Measurements from ENCODE around the gene IQCM.

Gene IQCM

GRCh38 chr4:149709640-149710039, 106.0 kb downstream of the IQCM start:
- no peak for DNase-seq (ENCODE audit: low spot score)

- peak; percentile 25 for DNase-seq (ENCODE audit: low spot score)
Observed at GRCh38 chr4:149708513-149709130, 107.0 kb downstream of the IQCM start.

GRCh38 chr4:149707862-149708261, 107.8 kb downstream of the IQCM start:
- DNase-seq (ENCODE audit: low spot score) = no peak

GRCh38 chr4:149706942-149707341, 108.7 kb downstream of the IQCM start:
- no peak for DNase-seq (ENCODE audit: low spot score)

- DNase-seq (ENCODE audit: low spot score) = no peak
Observed at GRCh38 chr4:149702414-149703293, 113.0 kb downstream of the IQCM start.

- no peak for DNase-seq (ENCODE audit: low spot score)
Observed at GRCh38 chr4:149701435-149702156, 114.0 kb downstream of the IQCM start.

- no peak for DNase-seq (ENCODE audit: low spot score)
Observed at GRCh38 chr4:149700272-149700671, 115.4 kb downstream of the IQCM start.

- no peak for DNase-seq (ENCODE audit: low spot score)
Observed at GRCh38 chr4:149699642-149700041, 116.0 kb downstream of the IQCM start.

- DNase-seq (ENCODE audit: low spot score) = no peak
Observed at GRCh38 chr4:149690726-149691125, 124.9 kb downstream of the IQCM start.

GRCh38 chr4:149684516-149684915, 131.1 kb downstream of the IQCM start:
- DNase-seq (ENCODE audit: low spot score) = no peak

- no peak for DNase-seq (ENCODE audit: low spot score)
Observed at GRCh38 chr4:149676076-149676475, 139.6 kb downstream of the IQCM start.

GRCh38 chr4:149645790-149646189, 169.9 kb downstream of the IQCM start:
- DNase-seq (ENCODE audit: low spot score) = peak; percentile 23

- DNase-seq (ENCODE audit: low spot score) = no peak
Observed at GRCh38 chr4:149638073-149638472, 177.6 kb downstream of the IQCM start.

GRCh38 chr4:149634368-149634767, 181.3 kb downstream of the IQCM start:
- no peak for DNase-seq (ENCODE audit: low spot score)

- DNase-seq (ENCODE audit: low spot score) = no peak
Observed at GRCh38 chr4:149631629-149632028, 184.0 kb downstream of the IQCM start.

- no peak for DNase-seq (ENCODE audit: low spot score)
Observed at GRCh38 chr4:149630064-149630463, 185.6 kb downstream of the IQCM start.

- DNase-seq (ENCODE audit: low spot score) = peak; percentile 30
Observed at GRCh38 chr4:149605601-149606378, 209.9 kb downstream of the IQCM start.

GRCh38 chr4:149604827-149605226, 210.8 kb downstream of the IQCM start:
- DNase-seq (ENCODE audit: low spot score) = no peak

GRCh38 chr4:149595500-149595899, 220.1 kb downstream of the IQCM start:
- no peak for DNase-seq (ENCODE audit: low spot score)

- DNase-seq (ENCODE audit: low spot score) = no peak
Observed at GRCh38 chr4:149589826-149590225, 225.8 kb downstream of the IQCM start.

- DNase-seq (ENCODE audit: low spot score) = no peak
Observed at GRCh38 chr4:149584722-149585121, 230.9 kb downstream of the IQCM start.

GRCh38 chr4:149574971-149575370, 240.7 kb downstream of the IQCM start:
- DNase-seq (ENCODE audit: low spot score) = no peak

Measured in RKO (cell line).